HepG2 (cell line): ENCODE measurements around the gene TOMM6.

Experiments
- EZH2 ChIP-seq: conservative IDR thresholded peaks from 2 replicates; pipeline ENCODE4 v1.6.1; 2012; ENCODE audit warnings: mild to moderate bottlenecking, low read depth, low read length, moderate library complexity
- POLR2A ChIP-seq, 2 experiments: IDR thresholded peaks; 2 replicates each; pipeline ENCODE4 v1.6.1; 2011; ENCODE audit warnings: low read depth in 2 of 2, low read length in 2 of 2, mild to moderate bottlenecking in 1 of 2, moderate library complexity in 1 of 2; ENCODE audit not compliant: insufficient read depth in 1 of 2
- SALL1 ChIP-seq: sonication (generic); formaldehyde crosslinking; IDR thresholded peaks from 2 replicates; pipeline ENCODE4 v1.8.0; 2022; ENCODE audit warnings: mild to moderate bottlenecking, missing genetic modification reagents
- SETDB1 ChIP-seq: sonication (generic); formaldehyde crosslinking; IDR thresholded peaks from 2 replicates; pipeline ENCODE4 v1.5.1; 2020; ENCODE audit warnings: missing genetic modification reagents, mild to moderate bottlenecking, borderline replicate concordance
- ZFP36L1 ChIP-seq: sonication (generic); formaldehyde crosslinking; IDR thresholded peaks from 2 replicates; pipeline ENCODE4 v1.8.0; 2022; ENCODE audit warnings: mild to moderate bottlenecking, missing genetic modification reagents, moderate library complexity
- ZNF121 ChIP-seq: sonication (generic); formaldehyde crosslinking; IDR thresholded peaks from 2 replicates; pipeline ENCODE4 v1.5.0; 2020; ENCODE audit warnings: mild to moderate bottlenecking, missing genetic modification reagents
- TF ChIP-seq, protein P1 (sequence below): sonication (generic); formaldehyde crosslinking; IDR thresholded peaks from 2 replicates; pipeline ENCODE4 v1.5.0; 2020; ENCODE audit warnings: mild to moderate bottlenecking, missing genetic modification reagents, moderate library complexity

DNA sequence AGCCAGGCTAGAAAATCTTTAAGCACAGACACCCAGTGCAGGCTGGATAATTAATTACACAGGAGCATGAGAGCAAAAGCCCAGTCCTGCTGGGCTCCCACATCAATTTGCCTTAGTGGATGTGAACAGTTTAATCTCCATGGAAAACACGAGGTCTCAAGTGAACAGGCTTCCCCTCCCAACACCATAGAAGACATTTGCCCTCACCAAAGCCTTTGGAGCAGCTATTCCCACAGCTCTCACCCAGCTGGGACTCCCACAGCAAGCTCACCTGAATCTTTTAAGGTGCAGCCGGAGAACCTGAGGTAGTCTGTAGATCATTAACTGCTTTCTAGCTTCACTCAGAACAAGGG is 12.0 kb downstream of the TOMM6 start:
- TF ChIP-seq, protein P1, sequence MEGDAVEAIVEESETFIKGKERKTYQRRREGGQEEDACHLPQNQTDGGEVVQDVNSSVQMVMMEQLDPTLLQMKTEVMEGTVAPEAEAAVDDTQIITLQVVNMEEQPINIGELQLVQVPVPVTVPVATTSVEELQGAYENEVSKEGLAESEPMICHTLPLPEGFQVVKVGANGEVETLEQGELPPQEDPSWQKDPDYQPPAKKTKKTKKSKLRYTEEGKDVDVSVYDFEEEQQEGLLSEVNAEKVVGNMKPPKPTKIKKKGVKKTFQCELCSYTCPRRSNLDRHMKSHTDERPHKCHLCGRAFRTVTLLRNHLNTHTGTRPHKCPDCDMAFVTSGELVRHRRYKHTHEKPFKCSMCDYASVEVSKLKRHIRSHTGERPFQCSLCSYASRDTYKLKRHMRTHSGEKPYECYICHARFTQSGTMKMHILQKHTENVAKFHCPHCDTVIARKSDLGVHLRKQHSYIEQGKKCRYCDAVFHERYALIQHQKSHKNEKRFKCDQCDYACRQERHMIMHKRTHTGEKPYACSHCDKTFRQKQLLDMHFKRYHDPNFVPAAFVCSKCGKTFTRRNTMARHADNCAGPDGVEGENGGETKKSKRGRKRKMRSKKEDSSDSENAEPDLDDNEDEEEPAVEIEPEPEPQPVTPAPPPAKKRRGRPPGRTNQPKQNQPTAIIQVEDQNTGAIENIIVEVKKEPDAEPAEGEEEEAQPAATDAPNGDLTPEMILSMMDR: no peak
- TF ChIP-seq ZFP36L1 (CRISPR knock-in tag) (no peak), SALL1 (no peak), SETDB1 (CRISPR knock-in tag) (no peak), ZNF121 (CRISPR knock-in tag) (no peak), POLR2A (IDR thresholded peaks at IDR 0.05; ENCODE audit: insufficient read depth in 1 of 2, low read depth in 2 of 2, low read length in 2 of 2) (no peak), EZH2 (no peak)
